HG03039 (cell line): ENCODE measurements around the gene PLEK2.
"Not testable (repeated sequence)": the region's sequence is repeated elsewhere in the genome, so short reads cannot be mapped to it uniquely, and the experiment has no call there.

ENCODE experiments used
- ATAC-seq: cut with Tn5 transposase; IDR thresholded peaks from one replicate; pipeline ENCODE4 v1.9.1; 2021; ENCODE audit warnings: mild to moderate bottlenecking, moderate library complexity; ENCODE audit not compliant: unreplicated experiment

Gene PLEK2, protein sequence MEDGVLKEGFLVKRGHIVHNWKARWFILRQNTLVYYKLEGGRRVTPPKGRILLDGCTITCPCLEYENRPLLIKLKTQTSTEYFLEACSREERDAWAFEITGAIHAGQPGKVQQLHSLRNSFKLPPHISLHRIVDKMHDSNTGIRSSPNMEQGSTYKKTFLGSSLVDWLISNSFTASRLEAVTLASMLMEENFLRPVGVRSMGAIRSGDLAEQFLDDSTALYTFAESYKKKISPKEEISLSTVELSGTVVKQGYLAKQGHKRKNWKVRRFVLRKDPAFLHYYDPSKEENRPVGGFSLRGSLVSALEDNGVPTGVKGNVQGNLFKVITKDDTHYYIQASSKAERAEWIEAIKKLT

DNA sequence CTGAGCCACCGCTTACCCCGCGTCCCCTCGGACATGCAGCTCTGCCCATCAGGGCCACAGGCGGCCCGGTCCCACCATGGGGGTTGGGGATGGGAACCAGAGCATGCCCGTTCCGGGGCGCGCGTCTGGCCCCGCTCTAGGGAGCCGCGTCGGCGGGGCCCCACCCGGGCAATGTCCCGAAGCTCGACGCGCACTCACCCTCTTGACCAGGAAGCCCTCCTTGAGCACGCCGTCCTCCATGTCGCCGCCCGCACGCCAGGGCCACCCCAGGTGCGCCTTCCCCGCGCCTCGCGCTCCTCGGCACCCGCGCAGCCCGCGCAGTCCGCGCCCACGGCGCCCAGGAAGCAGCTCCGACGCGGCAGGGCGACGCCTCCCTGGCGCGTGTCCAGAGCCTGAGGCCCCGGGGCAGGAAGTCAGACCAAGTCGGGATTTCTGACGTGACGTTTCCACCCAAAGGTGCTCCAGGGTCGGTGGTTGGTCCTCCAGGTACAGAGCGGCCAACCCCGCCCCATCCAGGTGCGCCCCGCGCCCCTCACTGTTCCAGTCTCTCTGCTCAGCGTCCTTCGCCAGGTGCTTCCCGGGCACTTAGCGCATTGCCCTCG, at the start of gene PLEK2:
TSS of gene PLEK2 (minus strand) at position 346 of the 602 bp plus-strand sequence. CDS start at position 240, 106 bp downstream.
- no peak for ATAC-seq

DNA sequence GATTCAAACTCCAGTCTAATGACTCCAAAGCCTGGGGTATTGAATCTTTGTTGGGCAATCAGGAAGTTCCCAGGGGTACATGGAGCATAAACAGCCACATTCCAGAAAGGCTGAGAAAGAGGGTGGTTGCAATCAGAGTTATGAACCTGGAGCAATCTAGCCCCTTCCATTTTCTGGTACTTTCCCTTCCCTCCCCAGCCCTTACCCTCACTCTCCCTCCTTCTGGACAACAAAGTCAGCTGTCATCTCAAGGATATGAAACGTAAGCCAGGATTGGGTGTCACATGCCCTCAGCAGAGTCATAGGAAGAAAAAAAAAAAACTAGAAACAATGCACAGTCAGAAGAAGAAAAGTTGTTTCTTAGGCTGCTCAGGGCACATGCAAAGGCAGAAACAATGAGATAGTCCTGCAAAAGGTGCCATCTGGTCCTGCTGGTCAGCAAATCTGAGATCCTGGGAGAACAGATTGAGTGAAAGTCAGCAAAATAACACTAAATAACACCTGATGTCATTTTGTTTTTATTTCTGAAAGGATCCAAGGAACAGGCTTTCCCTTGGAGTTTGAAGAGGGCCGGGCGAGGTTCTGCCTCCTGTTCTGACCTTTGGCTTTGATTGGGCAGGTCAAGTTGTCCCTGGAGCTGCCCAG, 49.5 kb upstream of the PLEK2 start:
- no peak for ATAC-seq

DNA sequence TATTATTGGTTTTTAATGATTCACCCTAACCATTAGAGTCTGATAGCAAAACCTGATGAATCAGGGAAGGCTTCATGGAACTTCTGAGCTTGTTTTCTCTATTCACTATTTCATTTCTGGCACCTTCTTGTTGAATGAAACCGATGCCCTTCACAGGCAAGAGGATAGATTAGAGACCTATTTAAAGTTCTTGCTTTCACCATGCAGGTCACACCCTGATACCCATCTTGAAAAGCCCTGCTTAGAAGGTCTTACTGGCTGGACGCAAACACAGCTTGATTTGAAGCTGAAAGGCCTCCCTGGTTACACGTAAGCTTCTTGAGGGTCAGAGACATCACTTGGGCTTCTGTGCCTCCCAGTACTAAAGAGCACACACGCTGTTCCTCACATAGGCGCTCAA, 47.4 kb upstream of the PLEK2 start:
- no peak for ATAC-seq

DNA sequence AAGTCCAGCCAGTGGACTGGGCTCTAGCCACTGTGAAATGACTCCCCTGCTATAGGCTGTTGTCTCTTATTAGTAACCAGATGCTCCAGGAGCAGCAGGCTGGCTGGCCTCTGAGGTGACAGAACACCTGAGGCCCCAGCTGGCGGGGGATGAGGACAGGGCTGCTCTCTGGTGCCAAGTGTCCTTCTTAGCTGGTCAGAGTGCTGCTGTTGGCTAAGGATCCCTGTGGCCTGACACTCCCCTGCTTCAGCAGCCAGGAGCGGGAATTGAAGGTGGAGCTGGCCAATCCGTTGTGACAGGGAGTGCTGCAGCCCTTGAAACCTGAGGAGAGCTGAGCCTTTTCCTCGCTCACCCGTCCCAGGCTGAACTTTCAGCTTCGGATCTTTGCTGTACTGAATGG, 45.8 kb upstream of the PLEK2 start:
- ATAC-seq: no peak

DNA sequence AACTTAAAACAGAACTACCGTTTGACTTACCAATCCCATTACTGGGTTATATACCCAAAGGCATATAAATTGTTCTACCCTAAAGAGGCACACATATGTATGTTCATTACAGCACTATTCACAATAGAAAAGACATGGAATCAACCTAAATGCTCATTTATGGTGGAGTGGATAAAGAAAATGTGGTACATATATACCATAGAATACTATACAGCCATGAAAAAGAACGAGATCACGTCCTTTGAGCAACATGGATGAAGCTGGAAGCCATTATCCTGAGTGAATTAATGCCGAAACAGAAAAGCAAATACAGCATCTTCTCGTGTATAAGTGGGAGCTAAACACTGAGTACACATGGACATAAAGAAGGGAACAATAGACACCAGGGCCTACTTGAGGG, 44.8 kb upstream of the PLEK2 start:
- no peak for ATAC-seq

DNA sequence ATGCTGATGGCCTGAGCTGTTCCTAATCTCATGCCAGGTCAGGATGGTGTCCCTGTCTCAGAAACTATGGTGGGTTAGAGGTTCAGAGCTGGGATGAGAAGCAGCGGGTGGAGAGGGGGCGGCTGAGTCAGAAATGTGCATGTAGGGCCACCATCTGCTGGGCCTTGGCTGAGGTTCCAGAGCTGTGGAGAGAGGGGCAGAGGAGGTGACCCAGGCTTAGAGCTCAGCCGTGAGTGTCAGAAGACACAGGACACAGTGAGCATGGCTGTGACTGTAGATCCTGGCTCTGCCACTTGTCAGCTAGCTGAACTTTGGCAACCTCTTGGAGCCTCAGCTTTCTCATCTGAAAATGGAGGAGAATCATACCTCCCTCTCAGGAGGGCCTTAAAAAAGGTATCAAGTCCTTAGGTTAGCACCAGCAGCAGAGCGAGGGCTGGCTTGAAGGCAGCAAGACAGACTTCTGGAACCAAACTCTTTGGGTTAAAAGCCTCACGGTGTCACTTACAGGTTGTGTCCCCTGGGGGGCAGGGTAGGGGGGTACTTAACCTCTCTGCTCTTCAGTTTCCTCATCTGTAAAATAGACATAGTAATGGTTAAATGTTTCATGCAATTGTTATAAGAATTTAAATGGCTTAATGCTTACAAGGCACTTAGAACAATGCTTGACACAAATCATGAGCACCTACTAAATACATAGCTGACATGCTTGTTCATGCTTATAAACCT, 41.8 kb upstream of the PLEK2 start:
- no peak for ATAC-seq

DNA sequence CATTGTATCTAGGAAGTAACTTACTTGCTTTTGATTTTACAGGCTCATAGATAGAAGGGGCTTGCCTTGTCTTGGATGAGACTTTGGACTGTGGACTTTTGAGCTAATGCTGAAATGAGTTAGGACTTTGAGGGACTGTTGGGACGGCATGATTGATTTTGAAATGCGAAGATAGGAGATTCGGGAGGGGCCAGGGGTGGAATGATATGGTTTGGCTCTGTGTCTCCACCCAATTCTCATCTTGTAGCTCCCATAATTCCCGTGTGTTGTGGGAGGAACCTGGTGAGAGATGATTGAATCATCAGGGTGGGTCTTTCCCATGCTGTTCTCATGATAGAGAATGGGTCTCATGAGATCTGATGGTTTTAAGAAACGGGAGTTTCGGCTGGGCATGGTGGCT, 39.7 kb upstream of the PLEK2 start:
- ATAC-seq: not testable (repeated sequence)

DNA sequence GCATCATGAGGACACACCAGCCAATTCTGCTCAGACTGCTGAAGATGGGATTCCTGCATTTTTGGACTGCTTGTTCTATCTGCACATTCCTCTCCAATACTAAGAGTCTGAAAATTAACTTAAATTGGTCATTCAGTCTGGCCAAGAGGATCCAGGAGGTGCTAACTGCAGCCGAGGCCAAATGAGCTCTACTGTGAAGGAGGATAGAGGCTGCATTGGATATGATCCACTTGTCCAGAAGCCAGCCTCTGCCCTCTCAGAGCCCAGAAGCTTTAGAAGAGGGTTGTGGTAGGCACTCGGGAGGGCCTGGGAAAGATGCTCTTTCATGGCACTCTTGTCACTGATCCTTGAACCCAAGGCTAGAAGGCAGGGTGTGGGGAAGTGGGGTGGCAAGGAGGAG, 37.1 kb upstream of the PLEK2 start:
- no peak for ATAC-seq

DNA sequence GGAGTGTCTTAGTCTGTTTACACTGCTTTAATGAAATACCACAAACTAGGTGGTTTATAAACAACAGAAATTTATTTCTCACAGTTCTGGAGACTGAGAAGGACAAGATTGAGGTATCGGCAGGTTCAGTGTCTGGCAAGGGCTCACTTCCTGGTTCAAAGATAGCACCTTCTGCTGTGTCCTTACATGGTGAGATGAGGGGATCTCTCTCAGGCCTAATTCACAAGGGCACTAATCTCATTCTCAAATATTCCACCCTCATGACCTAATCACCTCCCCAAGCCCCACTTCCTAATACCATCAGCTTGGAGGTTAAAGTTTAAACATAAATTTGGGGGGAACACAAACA, 35.0 kb upstream of the PLEK2 start:
- no peak for ATAC-seq

DNA sequence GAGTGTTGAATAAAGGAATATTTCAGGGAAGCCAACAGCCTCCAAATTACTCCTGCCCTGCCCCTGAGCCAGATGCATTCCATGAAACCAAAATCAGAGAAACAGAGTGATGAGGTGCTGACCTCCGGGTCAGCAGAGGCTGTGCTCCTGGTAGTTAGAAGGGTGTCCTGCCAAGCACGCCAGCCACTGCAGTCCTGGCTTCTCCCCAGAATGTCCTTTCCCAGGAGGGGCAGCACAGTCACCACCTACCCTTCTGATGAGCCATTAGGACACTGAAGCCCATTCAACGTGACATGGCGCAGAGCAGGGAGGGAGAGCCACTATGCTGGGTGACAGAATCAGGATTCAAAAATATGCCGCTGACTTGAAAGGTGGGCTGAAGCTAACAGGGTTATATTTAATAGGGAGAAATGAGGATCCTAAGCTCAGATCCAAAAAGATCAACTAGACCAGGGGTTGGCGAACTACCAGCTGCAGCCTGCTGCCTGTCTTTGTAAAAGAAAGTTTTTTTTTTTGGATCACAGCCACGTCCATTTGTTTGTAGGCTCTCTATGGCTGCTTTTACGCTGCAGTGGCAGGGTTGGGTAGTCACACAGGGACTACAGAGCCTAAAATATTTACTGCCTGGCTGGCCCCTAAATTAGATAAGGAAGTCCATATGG, 34.5 kb upstream of the PLEK2 start:
- ATAC-seq: no peak

DNA sequence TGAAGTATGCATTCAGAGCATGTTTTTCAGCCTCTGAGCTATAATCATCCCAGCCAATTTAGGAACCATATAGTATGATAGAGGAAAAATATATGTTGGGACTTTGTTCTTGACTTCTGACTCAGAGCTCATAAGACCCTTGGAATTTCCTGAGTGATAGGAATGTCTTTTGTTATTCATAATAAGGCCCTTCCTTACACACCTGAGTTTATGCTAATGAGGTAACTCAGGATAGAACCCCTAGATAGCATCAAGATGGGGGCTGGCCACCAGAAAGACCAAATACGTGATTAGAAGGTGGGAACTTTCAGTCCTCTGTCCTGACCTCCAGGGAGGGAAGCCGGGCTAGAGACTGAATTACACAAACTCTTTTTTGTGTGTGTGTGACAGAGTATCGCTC, 32.4 kb upstream of the PLEK2 start:
- no peak for ATAC-seq

DNA sequence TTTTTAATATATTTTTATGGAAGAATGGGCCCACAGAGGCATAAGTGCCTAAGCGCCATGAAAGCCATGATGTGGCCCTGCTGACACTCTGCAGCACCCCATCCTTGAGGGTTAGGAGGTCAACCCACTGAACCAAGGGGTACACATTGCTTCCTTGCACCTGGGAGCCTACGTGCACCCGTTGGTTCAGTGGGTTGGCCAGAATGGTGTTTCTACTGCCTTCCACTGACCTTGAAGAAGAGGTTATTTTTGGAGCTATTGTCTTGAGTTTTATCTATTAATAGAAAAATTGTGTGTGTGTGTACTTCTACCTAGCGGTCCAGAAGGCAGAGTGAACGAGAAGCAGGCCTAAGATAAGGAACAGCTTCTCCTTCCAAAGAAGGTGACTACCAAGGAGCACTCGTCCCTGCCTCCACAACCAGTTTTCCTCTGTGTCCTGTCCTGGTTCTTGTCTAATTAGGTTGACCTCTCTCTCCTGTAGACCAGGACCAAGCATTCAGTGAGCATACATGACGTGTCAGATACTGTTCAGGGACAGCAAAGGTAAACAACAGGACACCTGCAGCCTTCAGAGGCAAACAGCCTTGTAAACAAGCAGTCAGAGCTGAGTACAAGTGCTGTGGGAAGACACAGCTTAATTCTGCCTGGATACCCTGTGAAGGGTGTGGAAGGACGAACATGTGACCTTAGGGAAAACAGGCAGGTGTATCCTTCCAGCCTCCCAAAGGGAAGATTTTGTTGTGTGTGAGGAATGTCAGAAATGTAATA, 30.4 kb upstream of the PLEK2 start:
- ATAC-seq: no peak

DNA sequence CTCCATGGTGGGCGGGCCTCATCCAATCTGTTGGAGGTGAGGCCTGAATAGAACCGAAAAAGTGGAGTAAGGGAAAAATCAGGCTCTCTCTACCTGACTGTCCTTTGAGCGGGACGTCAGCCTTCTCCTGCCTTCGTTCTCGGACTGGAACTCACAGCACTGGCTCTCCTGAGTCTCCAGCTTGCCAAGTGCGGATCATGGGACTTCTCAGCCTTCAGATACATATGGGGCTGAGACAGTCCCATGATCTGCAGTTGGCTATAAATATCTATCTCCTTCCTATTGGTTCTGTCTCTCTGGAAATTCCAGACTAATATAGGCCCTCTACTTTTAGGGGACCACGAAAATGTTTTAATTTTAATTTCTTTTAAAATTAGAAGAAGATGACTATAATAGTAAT, 29.7 kb upstream of the PLEK2 start:
- no peak for ATAC-seq

DNA sequence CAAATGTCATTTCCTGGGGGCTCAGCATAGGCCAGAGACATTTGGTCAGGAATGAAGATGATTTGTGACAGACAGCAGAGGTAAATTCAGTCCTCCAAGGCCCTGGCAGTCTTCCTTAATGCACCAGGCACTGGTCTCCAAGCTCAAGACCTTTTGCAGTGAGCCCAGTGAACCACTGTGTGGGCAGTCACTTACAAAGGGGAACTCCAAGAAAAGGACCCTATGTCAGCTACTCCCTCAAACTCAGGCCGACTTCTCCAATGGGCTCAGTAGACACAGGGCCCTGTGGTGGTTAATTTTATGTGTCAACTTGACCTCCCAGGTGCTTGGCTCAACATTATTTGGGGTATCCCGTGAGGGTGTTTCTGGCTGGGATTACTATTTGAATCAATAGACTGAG, 29.3 kb upstream of the PLEK2 start:
- ATAC-seq: no peak

DNA sequence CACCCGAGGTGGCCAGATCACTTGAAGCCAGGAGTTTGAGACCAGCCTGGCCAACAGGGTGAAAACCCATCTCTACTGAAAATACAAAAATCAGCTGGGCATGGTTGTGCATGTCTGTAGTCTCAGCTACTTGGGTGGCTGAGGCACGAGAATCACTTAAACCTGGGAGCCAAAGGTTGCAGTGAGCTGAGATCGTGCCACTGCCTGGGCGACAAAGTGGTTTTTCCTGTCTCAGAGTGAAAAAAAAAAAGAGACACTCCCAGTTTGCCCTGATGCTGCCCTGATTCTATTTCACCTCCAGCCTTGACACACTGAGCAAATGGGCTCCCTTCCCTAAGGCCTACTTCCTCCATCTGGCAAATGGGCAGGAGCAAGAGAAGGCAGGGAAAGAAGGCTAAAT, 28.5 kb upstream of the PLEK2 start:
- ATAC-seq: no peak

DNA sequence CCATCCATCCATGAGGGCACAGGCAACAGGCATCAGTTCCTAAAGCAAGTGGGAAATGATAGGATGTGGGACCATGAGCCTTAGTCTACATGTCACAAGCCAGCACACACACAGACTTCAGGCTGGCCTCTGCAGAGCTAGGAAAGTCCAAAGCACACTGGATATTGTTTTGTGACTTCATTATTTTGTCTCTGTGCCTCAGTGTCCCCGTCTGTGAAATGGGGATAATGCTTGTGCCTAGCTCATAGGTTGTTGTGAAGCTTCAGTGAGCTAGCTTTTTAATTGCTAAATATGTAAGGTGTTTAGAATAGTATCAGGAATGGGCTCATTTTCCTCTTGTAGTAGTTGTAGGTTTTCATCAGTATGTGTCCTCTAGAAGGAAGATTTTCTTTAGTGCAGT, 27.0 kb upstream of the PLEK2 start:
- no peak for ATAC-seq

DNA sequence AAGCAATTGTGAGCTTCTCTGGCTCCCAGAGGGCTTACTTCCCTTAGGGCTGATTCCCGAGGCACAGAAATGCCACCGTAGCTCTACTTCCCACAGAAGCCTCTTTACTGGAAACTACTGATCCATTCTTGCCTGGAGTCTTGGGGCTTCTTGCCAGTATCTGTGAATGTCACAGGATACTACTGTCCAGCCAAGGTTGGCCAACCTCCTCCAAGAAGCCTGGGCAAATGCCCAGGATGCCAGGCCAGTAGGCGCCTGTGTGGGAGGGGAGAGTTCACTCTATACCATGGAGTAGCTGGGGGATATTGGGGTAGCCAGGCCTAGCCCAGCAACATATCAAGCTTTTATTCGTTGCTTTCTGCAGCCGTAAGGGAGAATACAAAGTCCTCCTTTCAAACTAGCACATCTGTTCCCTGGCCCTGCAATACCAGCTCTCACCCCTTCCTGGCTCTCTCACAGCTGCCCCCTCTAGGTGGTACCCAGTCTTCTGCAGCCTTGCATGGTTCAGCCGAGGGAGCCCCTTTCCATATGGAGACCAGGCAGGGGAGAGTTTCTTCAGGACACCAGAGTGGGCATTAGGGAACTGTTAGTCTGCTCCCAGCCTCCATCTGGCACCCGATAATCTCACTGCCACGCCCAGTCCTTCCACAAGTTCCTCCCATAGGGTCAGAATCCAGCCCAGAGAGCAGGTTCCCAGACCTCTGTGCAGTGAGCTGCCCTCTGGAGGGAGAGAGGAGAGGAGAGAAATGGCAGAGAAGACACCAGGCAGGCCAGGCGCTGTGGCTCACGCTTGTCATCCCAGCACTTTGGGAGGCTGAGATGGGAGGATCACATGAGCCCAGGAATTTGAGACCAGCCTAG, 24.3 kb upstream of the PLEK2 start:
- no peak for ATAC-seq

DNA sequence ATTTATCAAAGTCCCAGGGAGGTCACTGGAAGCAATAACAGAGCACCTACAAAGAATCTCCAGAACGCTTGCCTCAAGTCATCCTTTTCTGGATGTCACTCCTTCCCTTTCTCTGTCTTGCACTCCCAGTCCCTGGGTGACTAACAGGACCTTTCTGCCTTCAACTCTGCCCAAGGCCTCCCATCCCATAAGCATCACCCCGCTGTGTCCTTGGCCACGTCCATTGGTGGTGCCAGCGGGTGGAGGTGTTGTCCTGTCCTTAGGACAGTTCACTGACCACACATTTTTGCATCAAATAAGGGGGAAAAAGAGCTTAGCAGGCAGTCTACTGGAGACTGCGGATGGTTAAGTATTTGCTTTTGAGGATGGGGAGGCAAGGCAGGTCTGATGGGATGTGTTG, 23.6 kb upstream of the PLEK2 start:
- no peak for ATAC-seq

DNA sequence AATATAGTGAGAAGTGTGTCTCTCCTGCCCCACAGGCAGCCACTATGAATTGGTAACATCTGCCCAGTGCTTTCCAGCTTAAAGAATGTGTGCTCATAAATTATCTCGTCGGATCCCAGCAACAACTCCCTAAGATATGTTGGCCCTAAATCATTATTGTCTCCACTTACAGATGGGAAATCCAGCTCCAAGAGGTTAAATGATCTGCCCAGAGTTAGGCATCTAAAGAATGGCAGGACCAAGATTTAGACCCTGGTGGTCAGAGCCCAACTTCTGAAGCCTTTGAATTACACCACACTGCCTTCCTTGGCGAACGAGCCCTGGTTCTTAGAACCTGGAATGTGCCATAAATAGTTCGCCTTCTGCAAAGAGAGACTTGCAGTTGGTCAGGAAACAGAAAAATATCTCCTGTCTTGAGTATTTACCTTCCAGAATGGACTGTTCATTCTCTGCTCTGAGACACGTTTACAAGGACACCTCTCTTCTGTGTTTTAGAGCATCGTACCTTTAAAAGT, 20.1 kb upstream of the PLEK2 start:
- ATAC-seq: no peak
